GM12864 (cell line): ENCODE results near the gene AARSD1.

Experiments used
- DNase-seq: peaks from one replicate; pipeline ENCODE4 v3.0.0-alpha.2; 2011; ENCODE audit warnings: low read depth
- H3K4me3 ChIP-seq: 2 replicates; pipeline ENCODE4 v1.5.1; 2011; ENCODE audit warnings: mild to moderate bottlenecking, low read depth, low read length, control low read depth
- TF ChIP-seq, protein P1 (sequence below): IDR thresholded peaks from 2 replicates; pipeline ENCODE4 v1.5.1; 2011; ENCODE audit warnings: low read depth, mild to moderate bottlenecking, moderate library complexity, low read length, control low read depth, inconsistent platforms; ENCODE audit errors: missing control alignments

The AARSD1 gene

DNA sequence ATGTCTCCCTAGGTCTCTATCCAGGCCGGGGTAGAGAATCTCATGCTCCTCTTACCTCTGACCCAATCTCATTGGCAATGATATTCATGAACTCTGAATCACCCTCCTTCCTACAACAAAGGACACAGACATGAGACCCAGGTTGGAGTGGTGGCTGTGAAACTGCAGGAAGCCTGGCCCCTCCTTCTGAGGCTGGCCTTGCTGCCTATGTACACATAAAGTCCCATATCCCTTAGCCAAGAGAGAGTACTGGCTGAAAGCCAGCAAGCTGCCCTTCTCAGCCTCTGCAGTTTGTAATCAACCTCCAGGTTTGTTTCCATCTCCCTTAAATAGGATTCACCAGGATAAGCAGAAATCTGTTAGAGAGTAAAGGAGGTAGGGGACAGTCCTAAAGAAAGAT, 10.6 kb downstream of the AARSD1 start:
- TF ChIP-seq, protein P1, sequence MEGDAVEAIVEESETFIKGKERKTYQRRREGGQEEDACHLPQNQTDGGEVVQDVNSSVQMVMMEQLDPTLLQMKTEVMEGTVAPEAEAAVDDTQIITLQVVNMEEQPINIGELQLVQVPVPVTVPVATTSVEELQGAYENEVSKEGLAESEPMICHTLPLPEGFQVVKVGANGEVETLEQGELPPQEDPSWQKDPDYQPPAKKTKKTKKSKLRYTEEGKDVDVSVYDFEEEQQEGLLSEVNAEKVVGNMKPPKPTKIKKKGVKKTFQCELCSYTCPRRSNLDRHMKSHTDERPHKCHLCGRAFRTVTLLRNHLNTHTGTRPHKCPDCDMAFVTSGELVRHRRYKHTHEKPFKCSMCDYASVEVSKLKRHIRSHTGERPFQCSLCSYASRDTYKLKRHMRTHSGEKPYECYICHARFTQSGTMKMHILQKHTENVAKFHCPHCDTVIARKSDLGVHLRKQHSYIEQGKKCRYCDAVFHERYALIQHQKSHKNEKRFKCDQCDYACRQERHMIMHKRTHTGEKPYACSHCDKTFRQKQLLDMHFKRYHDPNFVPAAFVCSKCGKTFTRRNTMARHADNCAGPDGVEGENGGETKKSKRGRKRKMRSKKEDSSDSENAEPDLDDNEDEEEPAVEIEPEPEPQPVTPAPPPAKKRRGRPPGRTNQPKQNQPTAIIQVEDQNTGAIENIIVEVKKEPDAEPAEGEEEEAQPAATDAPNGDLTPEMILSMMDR = no peak
- DNase-seq = no peak
- H3K4me3 ChIP-seq = no peak overlapping the region

DNA sequence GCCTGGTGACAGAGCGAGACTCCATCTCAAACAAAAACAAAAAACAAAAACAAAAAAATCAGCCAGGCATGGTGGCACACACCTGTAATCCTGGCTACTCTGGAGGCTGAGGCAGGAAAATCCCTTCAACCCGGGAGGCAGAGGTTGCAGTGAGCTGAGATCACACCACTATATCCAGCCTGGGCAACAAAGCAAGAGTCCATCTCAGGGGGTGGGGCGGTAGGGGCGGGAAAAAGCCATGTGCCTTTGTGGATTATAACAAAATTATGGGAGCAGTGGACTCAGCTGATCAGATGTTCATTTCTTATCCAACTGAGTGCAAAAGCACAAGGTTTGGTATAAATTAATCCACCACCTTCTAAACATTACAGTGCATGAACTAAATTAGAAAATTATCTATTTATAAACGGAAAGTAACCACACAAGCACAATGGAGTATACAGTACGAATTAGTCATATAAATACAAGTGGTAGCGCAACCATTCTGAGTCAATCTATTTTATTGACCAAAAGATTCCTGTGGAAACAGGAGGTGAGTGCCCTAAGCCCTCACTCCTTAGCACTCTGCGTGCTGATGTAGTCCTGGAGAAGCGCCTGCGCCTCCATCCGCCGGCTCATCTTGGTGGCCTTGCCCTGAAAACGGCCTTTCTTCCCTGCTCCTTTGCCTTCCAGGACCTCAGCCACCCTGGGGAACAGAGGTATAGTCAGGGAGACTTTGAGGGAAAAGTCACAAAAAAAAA, 14.0 kb downstream of the AARSD1 start:
- no peak for DNase-seq
- TF ChIP-seq, protein P1 = no peak
- H3K4me3 ChIP-seq = no peak overlapping the region

DNA sequence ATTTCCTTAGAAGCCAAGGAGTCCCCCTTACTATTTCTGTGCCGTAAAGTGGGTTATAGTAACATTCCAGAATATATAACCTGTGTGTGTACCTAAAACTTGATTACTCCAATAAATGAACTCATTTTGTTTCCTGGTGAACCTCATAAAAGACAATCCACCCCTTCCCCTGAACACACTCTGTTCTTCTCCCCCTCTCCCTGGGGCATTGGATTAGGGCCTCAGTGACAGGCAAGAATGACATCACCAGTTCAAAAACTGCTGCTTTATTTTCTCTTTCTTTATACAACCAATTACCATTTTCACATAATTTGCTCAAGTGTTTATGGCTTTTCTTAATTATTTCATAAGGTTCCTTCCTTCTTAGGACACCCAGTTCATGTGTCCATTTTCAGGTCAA, 17.4 kb downstream of the AARSD1 start:
- H3K4me3 ChIP-seq = no peak overlapping the region
- no peak for DNase-seq
- TF ChIP-seq, protein P1 = no peak

DNA sequence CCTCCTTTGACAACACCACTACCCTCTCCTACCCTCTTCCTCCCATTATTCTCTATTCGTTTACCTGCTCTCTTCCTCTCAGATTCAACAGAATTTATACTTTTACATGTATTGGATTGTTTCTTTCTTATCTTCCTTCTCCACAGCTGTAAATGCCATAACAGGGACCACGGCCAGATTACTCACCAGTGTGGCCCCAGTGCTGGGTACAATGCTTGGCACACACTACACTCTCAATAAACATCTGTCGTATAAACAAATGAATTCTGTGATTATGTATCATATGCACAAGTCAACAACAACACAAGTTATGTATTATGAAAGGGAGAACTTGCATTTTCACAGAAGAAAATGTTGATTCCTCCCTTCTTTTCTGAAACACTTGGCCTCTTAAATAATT, 20.0 kb downstream of the AARSD1 start:
- TF ChIP-seq, protein P1 = no peak
- no peak for DNase-seq
- H3K4me3 ChIP-seq = no peak overlapping the region

DNA sequence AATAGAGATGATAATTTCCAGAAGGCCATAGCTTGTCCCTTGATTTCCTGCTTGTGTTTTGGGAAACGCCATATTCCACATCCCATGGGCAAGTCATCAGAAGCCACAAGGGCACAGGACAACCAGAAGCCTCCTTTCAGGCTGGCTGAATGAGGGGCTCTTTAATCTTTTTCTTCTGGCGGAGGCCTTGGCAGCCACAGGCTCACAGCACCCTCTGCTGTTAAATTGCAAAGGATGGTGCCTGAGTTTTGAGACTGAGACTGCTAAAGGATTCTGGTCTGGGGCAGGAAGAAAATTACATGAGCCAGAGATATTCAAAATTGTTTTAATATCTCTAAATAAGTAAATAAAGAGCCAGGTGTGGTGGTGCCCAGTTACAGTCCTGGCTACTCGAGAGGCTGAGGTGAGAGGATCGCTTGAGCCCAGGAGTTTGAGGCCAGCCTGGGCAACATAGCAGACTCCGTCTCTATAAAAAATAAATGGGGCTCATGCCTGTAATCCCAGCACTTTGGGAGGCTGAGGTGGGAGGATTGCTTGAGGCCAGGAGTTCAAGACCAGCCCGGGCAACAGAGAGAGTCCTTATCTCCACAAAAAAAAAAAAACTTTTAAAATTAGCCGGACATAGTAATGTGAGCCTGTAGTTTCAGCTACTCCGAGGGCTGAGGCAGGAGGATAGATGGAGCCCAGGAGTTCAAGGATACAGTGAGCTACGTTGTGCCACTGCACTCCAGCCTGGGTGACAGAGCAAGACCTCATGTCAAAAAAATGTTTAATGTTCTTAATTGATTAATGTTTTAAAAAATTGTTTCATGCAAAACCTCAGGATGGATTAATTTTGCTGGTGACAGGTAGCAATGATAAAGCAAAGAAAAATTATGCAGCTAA, 26.3 kb downstream of the AARSD1 start:
- no peak for DNase-seq
- TF ChIP-seq, protein P1 = peak; percentile 63

DNA sequence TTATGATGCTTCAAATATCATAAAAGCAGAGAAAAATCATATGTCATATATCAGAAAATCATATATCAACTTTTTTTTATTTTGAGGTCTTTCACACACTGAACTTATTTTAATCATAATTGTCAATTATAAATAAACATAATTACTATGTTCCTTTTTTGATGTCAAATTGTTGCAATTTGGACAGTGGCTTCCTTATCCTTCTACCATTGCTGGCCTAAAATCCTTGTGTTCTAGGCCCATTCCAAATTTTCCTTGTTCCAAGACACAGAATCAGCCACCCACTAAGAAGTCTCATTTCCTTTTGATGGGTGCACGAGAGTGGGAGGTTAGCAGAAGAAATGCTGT, 34.8 kb downstream of the AARSD1 start:
- TF ChIP-seq, protein P1 = no peak

More for the DNA sequence above, 26.3 kb downstream of the AARSD1 start:
- no peak overlapping the region for H3K4me3 ChIP-seq

More for the DNA sequence above, 34.8 kb downstream of the AARSD1 start:
- no peak overlapping the region for H3K4me3 ChIP-seq
- DNase-seq = no peak
